HepG2 (cell line): Measurements from ENCODE around the gene SEMA7A. TPM values are rescaled to one million over a fixed set of nuclear protein-coding genes. Genes with fewer than 3 reads are reported as not detected.

Experiments used
- ARID3A ChIP-seq: IDR thresholded peaks from 2 replicates; pipeline ENCODE4 v1.6.1; 2012; ENCODE audit warnings: low read depth, low read length, improper control_type of control experiment
- CERS6 ChIP-seq: sonication (generic); formaldehyde crosslinking; IDR thresholded peaks from 2 replicates; pipeline ENCODE4 v1.5.0; 2020; ENCODE audit warnings: missing genetic modification reagents
- DDIT3 ChIP-seq: sonication (generic); formaldehyde crosslinking; IDR thresholded peaks from 2 replicates; pipeline ENCODE4 v1.4.0; 2020; ENCODE audit warnings: mild to moderate bottlenecking, missing genetic modification reagents
- FOXK2 ChIP-seq: fragments of 450-650 bp; IDR thresholded peaks from 2 replicates; pipeline ENCODE4 v1.6.1; 2016
- GATA4 ChIP-seq: sonication (generic); IDR thresholded peaks from 2 replicates; pipeline ENCODE4 v1.6.1; 2016; ENCODE audit warnings: antibody characterized with exemption, low read depth, borderline replicate concordance
- HOXA3 ChIP-seq: sonication (generic); formaldehyde crosslinking; IDR thresholded peaks from 2 replicates; pipeline ENCODE4 v1.5.0; 2020; ENCODE audit warnings: missing genetic modification reagents
- HOXA5 ChIP-seq: sonication (generic); formaldehyde crosslinking; IDR thresholded peaks from 2 replicates; pipeline ENCODE4 v1.4.0; 2020; ENCODE audit warnings: missing genetic modification reagents
- ISX ChIP-seq: sonication (generic); formaldehyde crosslinking; conservative IDR thresholded peaks from 2 replicates; pipeline ENCODE4 v1.5.0; 2020; ENCODE audit warnings: missing genetic modification reagents
- MLX ChIP-seq: IDR thresholded peaks from 2 replicates; pipeline ENCODE4 v1.6.1; 2016
- NCOA1 ChIP-seq: sonication (generic); formaldehyde crosslinking; IDR thresholded peaks from 2 replicates; pipeline ENCODE4 v1.9.0; 2021; ENCODE audit warnings: missing genetic modification reagents
- PATZ1 ChIP-seq: sonication (generic); formaldehyde crosslinking; IDR thresholded peaks from 2 replicates; pipeline ENCODE4 v1.4.0; 2020; ENCODE audit warnings: missing genetic modification reagents
- PHF20 ChIP-seq: sonication (generic); formaldehyde crosslinking; IDR thresholded peaks from 2 replicates; pipeline ENCODE4 v1.5.0; 2020; ENCODE audit warnings: mild to moderate bottlenecking, missing genetic modification reagents
- PLRG1 ChIP-seq: fragments of 450-650 bp; conservative IDR thresholded peaks from 2 replicates; pipeline ENCODE4 v1.6.1; 2016
- SP140L ChIP-seq: sonication (generic); formaldehyde crosslinking; IDR thresholded peaks from 2 replicates; pipeline ENCODE4 v1.4.0; 2020; ENCODE audit warnings: missing genetic modification reagents, borderline replicate concordance
- YEATS4 ChIP-seq: sonication (generic); formaldehyde crosslinking; IDR thresholded peaks from 2 replicates; pipeline ENCODE4 v1.4.0; 2020; ENCODE audit warnings: missing genetic modification reagents, borderline replicate concordance
- ZBTB26 ChIP-seq: IDR thresholded peaks from 2 replicates; pipeline ENCODE4 v1.6.1; 2016; ENCODE audit warnings: missing compliant biosample characterization, missing genetic modification reagents, borderline replicate concordance
- ZNF12 ChIP-seq: sonication (generic); formaldehyde crosslinking; IDR thresholded peaks from 2 replicates; pipeline ENCODE4 v1.5.0; 2020; ENCODE audit warnings: missing genetic modification reagents
- ZNF160 ChIP-seq: sonication (generic); formaldehyde crosslinking; IDR thresholded peaks from 2 replicates; pipeline ENCODE4 v1.8.0; 2022; ENCODE audit warnings: mild to moderate bottlenecking, inconsistent platforms, missing genetic modification reagents
- ZNF567 ChIP-seq: sonication (generic); formaldehyde crosslinking; IDR thresholded peaks from 2 replicates; pipeline ENCODE4 v1.8.1; 2023; ENCODE audit warnings: mild to moderate bottlenecking, missing genetic modification reagents, borderline replicate concordance
- ZNF605 ChIP-seq: sonication (generic); formaldehyde crosslinking; IDR thresholded peaks from 2 replicates; pipeline ENCODE4 v1.8.0; 2022; ENCODE audit warnings: mild to moderate bottlenecking, missing genetic modification reagents
- ZNF616 ChIP-seq: sonication (generic); formaldehyde crosslinking; IDR thresholded peaks from 2 replicates; pipeline ENCODE4 v1.5.0; 2020; ENCODE audit warnings: low read depth, mild to moderate bottlenecking, missing genetic modification reagents
- ZNF720 ChIP-seq: sonication (generic); formaldehyde crosslinking; IDR thresholded peaks from 2 replicates; pipeline ENCODE4 v1.4.0; 2020; ENCODE audit warnings: missing genetic modification reagents
- ZNF784 ChIP-seq: sonication (generic); formaldehyde crosslinking; IDR thresholded peaks from 2 replicates; pipeline ENCODE4 v1.5.1; 2020; ENCODE audit warnings: missing genetic modification reagents, mild to moderate bottlenecking, borderline replicate concordance
- ZNF816 ChIP-seq: sonication (generic); formaldehyde crosslinking; IDR thresholded peaks from 2 replicates; pipeline ENCODE4 v1.8.0; 2022; ENCODE audit warnings: missing genetic modification reagents, mild to moderate bottlenecking, borderline replicate concordance
- ZSCAN25 ChIP-seq: sonication (generic); formaldehyde crosslinking; IDR thresholded peaks from 2 replicates; pipeline ENCODE4 v1.8.0; 2022; ENCODE audit warnings: mild to moderate bottlenecking, missing genetic modification reagents
- polyA plus RNA-seq, 8 experiments: library from polyadenylated mRNA; depleted of rRNA in 3 of 8; stranded (reverse) in 7 of 8; unstranded in 1 of 8; fragments of >200 nt; fragmentation: Illumina TruSeq in 4 of 8; extraction: Trizol in 4 of 8; gene quantifications; 2 replicates each; pipeline versions ENCODE4 v1.2.1 to v1.2.3, GENCODE V29; 2011 to 2016; ENCODE audit warnings: low read depth in 4 of 8, missing spikeins in 1 of 8, mixed read lengths in 1 of 8; ENCODE audit not compliant: insufficient read depth in 1 of 8
- total RNA-seq, 5 experiments: library from RNA; depleted of rRNA; stranded (reverse); fragments of >200 nt; fragmentation: Illumina TruSeq; extraction: Trizol; gene quantifications; 2 replicates each; pipeline ENCODE4 v1.2.3, GENCODE V29; 2016; ENCODE audit warnings: low read depth in 1 of 5

Gene SEMA7A
- total and polyA plus RNA-seq, 2 of the 13 experiments (the other 11 are each of a cell fraction or from before 2014, with no cell fraction given) = 9.0 to 15.8 TPM

GRCh38 chr15:74442063-74442462 lies 8.3 kb upstream of the SEMA7A start (continued):
- peak; percentile 23; the same call in 1 of the 2 replicates for TF ChIP-seq ZBTB26
- TF ChIP-seq ZSCAN25 = peak; percentile 85
- no peak for TF ChIP-seq YEATS4 (CRISPR knock-in tag)
- peak; percentile 67 for TF ChIP-seq PATZ1 (CRISPR knock-in tag)
- TF ChIP-seq ZNF605 (CRISPR knock-in tag) = no peak
- no peak for TF ChIP-seq PLRG1
- TF ChIP-seq GATA4 = peak; percentile 62; the same call in 1 of the 2 replicates
- no peak for TF ChIP-seq ZNF784 (CRISPR knock-in tag)
- TF ChIP-seq NCOA1 (CRISPR knock-in tag) = no peak
- no peak for TF ChIP-seq ZNF616
- no peak for TF ChIP-seq ISX (CRISPR knock-in tag)
- TF ChIP-seq PHF20 (CRISPR knock-in tag) = no peak
- peak; percentile 47; the same call in 1 of the 2 replicates for TF ChIP-seq HOXA3
- no peak; the same call in 1 of the 2 replicates for TF ChIP-seq MLX (CRISPR knock-in tag)
- TF ChIP-seq ZNF160 (CRISPR knock-in tag) = no peak
- TF ChIP-seq ZNF567 = no peak
- no peak for TF ChIP-seq SP140L
- TF ChIP-seq CERS6 (CRISPR knock-in tag) = no peak
- no peak for TF ChIP-seq HOXA5 (CRISPR knock-in tag)
- peak; percentile 62; the same call in 1 of the 2 replicates for TF ChIP-seq FOXK2
- no peak for TF ChIP-seq ZNF720 (CRISPR knock-in tag)
- no peak for TF ChIP-seq ZNF816
- no peak for TF ChIP-seq ZNF12 (CRISPR knock-in tag)
- TF ChIP-seq ARID3A = no peak
- no peak for TF ChIP-seq DDIT3 (CRISPR knock-in tag)
